IMR-90 (cell line): ENCODE data around the gene GLDC. TPM values are rescaled to one million over a fixed set of nuclear protein-coding genes. Genes with fewer than 3 reads are reported as not detected.

Experiments used
- ATAC-seq: fragments of 200-7000 bp; cut with Tn5 transposase; 2 replicates; pipeline ENCODE4 v1.9.1; 2020; ENCODE audit warnings: low read depth, mild to moderate bottlenecking, moderate library complexity
- BruUV-seq: library from RNA; stranded (reverse); fragments of 400-500 nt; replicated peaks from 2 replicates; lab custom pipeline; 2021; lab: Mats Ljungman, UMichigan
- CTCF ChIA-PET: fragments of 300-600 bp; formaldehyde crosslinking; extraction: SDS; loops from one replicate; lab custom pipeline; 2021; ENCODE audit warnings: antibody characterized with exemption; lab: Yijun Ruan, JAX
- POLR2A ChIA-PET: fragments of 300-600 bp; sonication (Branson Sonifier 250); formaldehyde crosslinking; loops from one replicate; lab custom pipeline; 2022; ENCODE audit warnings: antibody characterized with exemption; ENCODE audit not compliant: unreplicated experiment; lab: Charles Lee
- DNase-seq: peaks from one replicate; pipeline ENCODE4 v3.0.0; 2013
- H2AFZ ChIP-seq: replicated peaks from 2 replicates; pipeline ENCODE3; 2013; ENCODE audit warnings: low read length, mild to moderate bottlenecking; ENCODE audit not compliant: poor library complexity
- H2AK5ac ChIP-seq: 2 replicates; pipeline ENCODE4 v1.6.1; 2013; ENCODE audit warnings: low read depth, low read length, inconsistent platforms
- H2AK9ac ChIP-seq: replicated peaks from 2 replicates; pipeline ENCODE3; 2013; ENCODE audit warnings: mild to moderate bottlenecking, low read depth, low read length, moderate library complexity; ENCODE audit not compliant: poor library complexity
- H2BK120ac ChIP-seq: 2 replicates; pipeline ENCODE4 v1.6.1; 2013; ENCODE audit warnings: low read depth, low read length, inconsistent platforms
- H2BK15ac ChIP-seq: 3 replicates; pipeline ENCODE4 v1.6.1; 2013; ENCODE audit warnings: low read depth, low read length, inconsistent platforms
- H2BK20ac ChIP-seq: 2 replicates; pipeline ENCODE4 v1.6.1; 2013; ENCODE audit warnings: low read depth, mild to moderate bottlenecking, inconsistent platforms, low read length, moderate library complexity
- H2BK5ac ChIP-seq: 2 replicates; pipeline ENCODE4 v1.6.1; 2013; ENCODE audit warnings: mild to moderate bottlenecking, low read depth, low read length, inconsistent platforms; ENCODE audit not compliant: poor library complexity, severe bottlenecking
- H3K14ac ChIP-seq: replicated peaks from 2 replicates; pipeline ENCODE4 v1.6.1; 2013; ENCODE audit warnings: low read depth, low read length, inconsistent platforms
- H3K18ac ChIP-seq: 2 replicates; pipeline ENCODE4 v1.6.1; 2013; ENCODE audit warnings: low read depth, low read length, control low read depth
- H3K23ac ChIP-seq: 2 replicates; pipeline ENCODE4 v1.6.1; 2013; ENCODE audit warnings: low read depth, low read length, inconsistent platforms
- H3K27ac ChIP-seq: 2 replicates; pipeline ENCODE4 v1.5.1; 2013; ENCODE audit warnings: mild to moderate bottlenecking, control low read depth, low read length; ENCODE audit not compliant: insufficient read depth
- H3K27me3 ChIP-seq: 2 replicates; pipeline ENCODE4 v1.6.1; 2013; ENCODE audit warnings: low read length; ENCODE audit not compliant: control insufficient read depth, insufficient read depth
- H3K36me3 ChIP-seq: 2 replicates; pipeline ENCODE4 v1.6.1; 2013; ENCODE audit warnings: low read length, mixed read lengths; ENCODE audit not compliant: control insufficient read depth, insufficient read depth
- H3K4ac ChIP-seq: 2 replicates; pipeline ENCODE4 v1.6.1; 2013; ENCODE audit warnings: low read depth, low read length, inconsistent platforms
- H3K4me1 ChIP-seq: 2 replicates; pipeline ENCODE4 v1.6.1; 2013; ENCODE audit warnings: low read length, mixed read lengths; ENCODE audit not compliant: control insufficient read depth, insufficient read depth
- H3K4me2 ChIP-seq: 2 replicates; pipeline ENCODE4 v1.6.1; 2013; ENCODE audit warnings: low read depth, mild to moderate bottlenecking, control low read depth, low read length, moderate library complexity
- H3K4me3 ChIP-seq: 2 replicates; pipeline ENCODE4 v1.5.1; 2013; ENCODE audit warnings: low read depth, mild to moderate bottlenecking, control low read depth, low read length, moderate library complexity; ENCODE audit not compliant: insufficient read depth
- H3K56ac ChIP-seq: 2 replicates; pipeline ENCODE4 v1.6.1; 2013; ENCODE audit warnings: low read length, inconsistent platforms; ENCODE audit not compliant: insufficient read depth; ENCODE audit errors: extremely low read depth
- H3K79me1 ChIP-seq, 2 experiments: 2 replicates each; pipeline ENCODE4 v1.6.1; 2013; ENCODE audit warnings: low read length in 2 of 2, inconsistent platforms in 1 of 2, low read depth in 1 of 2
- H3K9ac ChIP-seq: 2 replicates; pipeline ENCODE4 v1.6.1; 2013; ENCODE audit warnings: low read depth, low read length, control low read depth
- H3K9me1 ChIP-seq: 2 replicates; pipeline ENCODE4 v1.6.1; 2013; ENCODE audit warnings: low read length, inconsistent platforms; ENCODE audit not compliant: insufficient read depth
- H3K9me3 ChIP-seq: 2 replicates; pipeline ENCODE4 v1.6.1; 2013; ENCODE audit warnings: low read length; ENCODE audit not compliant: control insufficient read depth, insufficient read depth
- H4K20me1 ChIP-seq: 2 replicates; pipeline ENCODE4 v1.6.1; 2013; ENCODE audit warnings: low read length, inconsistent platforms; ENCODE audit not compliant: insufficient read depth
- H4K5ac ChIP-seq: 2 replicates; pipeline ENCODE4 v1.6.1; 2013; ENCODE audit warnings: mild to moderate bottlenecking, low read depth, low read length, control low read depth
- H4K8ac ChIP-seq, 2 experiments: 2 replicates each; pipeline ENCODE4 v1.6.1; 2013; ENCODE audit warnings: low read depth in 2 of 2, low read length in 2 of 2, control low read depth in 1 of 2, inconsistent platforms in 1 of 2
- H4K91ac ChIP-seq: 2 replicates; pipeline ENCODE4 v1.6.1; 2013; ENCODE audit warnings: low read depth, low read length, inconsistent platforms; ENCODE audit not compliant: insufficient read depth
- BHLHE40 ChIP-seq: fragments of 150-350 bp; IDR thresholded peaks from 2 replicates; pipeline ENCODE4 v1.6.1; 2016; ENCODE audit warnings: mild to moderate bottlenecking, low read depth, low read length
- CEBPB ChIP-seq: IDR thresholded peaks from 2 replicates; pipeline ENCODE4 v1.6.1; 2012; ENCODE audit warnings: low read depth, low read length, improper control_type of control experiment
- WGBS, 2 experiments: methylation state at CpG; one replicate each; pipeline versions ENCODE4 v1.1.5 to v1.1.7; 2013; ENCODE audit warnings: missing lambda C conversion rate in 2 of 2; ENCODE audit not compliant: insufficient read length in 1 of 2; ENCODE audit errors: extremely low coverage in 2 of 2; 5-methylcytosine and 5-hydroxymethylcytosine counted together
- dilution Hi-C: fragments of 300-500 bp; cut with HindIII; formaldehyde crosslinking; loops from one replicate; pipeline ENCODE4 v1.14.3; 2018; ENCODE audit warnings: low sequenced_read_pairs; ENCODE audit not compliant: unreplicated experiment
- in situ Hi-C: fragments of 300-500 bp; cut with MboI; formaldehyde crosslinking; loops from 3 replicates; pipeline ENCODE4 v1.14.3; 2019; ENCODE audit warnings: low sequenced_read_pairs, inconsistent platforms, mixed read lengths
- intact Hi-C: fragments of 100-400 bp; cut with micrococcal nuclease; formaldehyde crosslinking; loops from 2 replicates; pipeline ENCODE4 v1.10.0; 2022
- polyA plus RNA-seq, 3 experiments: library from polyadenylated mRNA; depleted of rRNA; stranded (reverse); fragments of >200 nt; gene quantifications; 2 replicates each; pipeline ENCODE4 v1.2.3, GENCODE V29; 2012; ENCODE audit warnings: low replicate concordance in 1 of 3
- total RNA-seq: library from RNA; depleted of rRNA; stranded (reverse); fragments of >200 nt; gene quantifications from 2 replicates; pipeline ENCODE4 v1.2.3, GENCODE V29; 2012

GLDC gene
- total and polyA plus RNA-seq, 2 of the 4 experiments (the other 2 are of a cell fraction) = 0.36 to 0.50 TPM

DNA sequence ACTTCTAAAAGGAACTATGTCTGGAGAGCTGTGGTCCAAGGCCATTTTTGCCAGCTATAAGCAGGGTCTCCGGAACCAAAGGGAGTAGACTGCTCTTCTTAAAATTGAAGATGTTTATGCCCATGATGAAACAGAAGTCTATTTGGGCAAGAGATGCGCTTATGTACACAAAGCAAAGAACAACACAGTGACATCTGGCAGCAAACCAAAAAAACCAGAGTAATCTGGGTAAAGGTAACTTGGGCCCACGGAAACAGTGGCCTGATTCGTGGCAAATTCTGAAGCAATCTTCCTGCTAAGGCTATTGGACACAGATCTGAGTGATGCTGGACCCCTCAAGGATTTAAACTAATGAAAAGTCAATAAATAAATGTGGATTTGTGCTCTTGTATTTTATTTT is 29.7 kb upstream of the GLDC start:
- Histone ChIP-seq H3K9ac (no peak overlapping the region), H2AK5ac (no peak overlapping the region), H3K14ac (no peak overlapping the region), H3K27ac (no peak overlapping the region), H3K9me3 (no peaks in the 10 kb centered on the region), H3K4ac (no peak overlapping the region), H4K8ac (no peak overlapping the region), H3K18ac (no peak overlapping the region), H2BK5ac (no peak overlapping the region), H2AFZ (no peak overlapping the region), H4K91ac (no peak overlapping the region), H3K56ac (no peak overlapping the region), H2AK9ac (no peak overlapping the region), H2BK20ac (no peak overlapping the region), H3K27me3 (no peaks in the 10 kb centered on the region; the same call in none of the 2 replicates), H3K36me3 (no peaks in the 10 kb centered on the region), H4K20me1 (no peaks in the 10 kb centered on the region), H3K4me1 (no peaks in the 10 kb centered on the region), H3K4me2 (no peak overlapping the region), H4K5ac (no peak overlapping the region), H2BK120ac (no peak overlapping the region), H3K23ac (no peak overlapping the region), H3K9me1 (no peaks in the 10 kb centered on the region), H3K4me3 (no peak overlapping the region), H3K79me1 (no peaks in the 10 kb centered on the region), H2BK15ac (no peak overlapping the region)
- dilution Hi-C loops = no loop called here
- no peak for DNase-seq
- CTCF ChIA-PET = no interaction called here
- POLR2A ChIA-PET = no interaction called here
- TF ChIP-seq CEBPB = no peak
- TF ChIP-seq BHLHE40 = no peak
- in situ Hi-C loops = no loop called here
- no TSS peak for BruUV-seq
- intact Hi-C loops = no loop called here
- WGBS, 2 experiments = 71% methylated on average over 3 of the region's 4 CpGs; no CpG with 5 or more reads in 1 of the 2 experiments
- no peak for ATAC-seq
